HG03108 (cell line): ENCODE results near the gene USP2.

Source experiments
- ATAC-seq: cut with Tn5 transposase; IDR thresholded peaks from one replicate; pipeline ENCODE4 v1.9.1; 2021; ENCODE audit warnings: moderate library complexity; ENCODE audit not compliant: unreplicated experiment

USP2 gene

GRCh38 chr11:119363851-119364590 is 17.5 kb downstream of the USP2 start:
- ATAC-seq: no peak

- ATAC-seq: no peak
Observed at GRCh38 chr11:119363081-119363850, 18.2 kb downstream of the USP2 start.

GRCh38 chr11:119362741-119363080 is 18.8 kb downstream of the USP2 start:
- ATAC-seq: no peak

GRCh38 chr11:119361941-119362725 is 19.4 kb downstream of the USP2 start:
- no peak for ATAC-seq

GRCh38 chr11:119361056-119361787 is 20.3 kb downstream of the USP2 start:
- no peak for ATAC-seq

GRCh38 chr11:119359365-119360214 is 21.9 kb downstream of the USP2 start:
- ATAC-seq: no peak

GRCh38 chr11:119357074-119357473 is 24.4 kb downstream of the USP2 start:
- no peak for ATAC-seq

GRCh38 chr11:119356349-119357031 is 25.0 kb downstream of the USP2 start:
- ATAC-seq: peak; percentile 66

GRCh38 chr11:119355091-119355843 is 26.2 kb downstream of the USP2 start:
- no peak for ATAC-seq

- ATAC-seq: no peak
Observed at GRCh38 chr11:119352857-119353260, 28.6 kb downstream of the USP2 start.

- ATAC-seq: no peak
Observed at GRCh38 chr11:119351232-119351631, 30.3 kb downstream of the USP2 start.

- no peak for ATAC-seq
Observed at GRCh38 chr11:119350302-119350701, 31.2 kb downstream of the USP2 start.

- no peak for ATAC-seq
Observed at GRCh38 chr11:119347940-119348605, 33.4 kb downstream of the USP2 start.

- ATAC-seq: no peak
Observed at GRCh38 chr11:119347242-119347641, 34.2 kb downstream of the USP2 start.

GRCh38 chr11:119346605-119347004 is 34.9 kb downstream of the USP2 start, which contains the start of gene MFRP:
MFRP (minus strand) TSS chr11:119346705; CDS start chr11:119346513, 192 bp downstream.
- no peak for ATAC-seq

- ATAC-seq: no peak
Observed at GRCh38 chr11:119345685-119346084, 35.8 kb downstream of the USP2 start.

GRCh38 chr11:119344291-119345010 is 37.0 kb downstream of the USP2 start:
- no peak for ATAC-seq
